ENCODE results near the gene DGKI. TPM values are rescaled to one million over a fixed set of nuclear protein-coding genes. Genes with fewer than 3 reads are reported as not detected.

Gene DGKI
- total RNA-seq, 3 donors from 2014 or later: 0.36 to 1.4 (median 0.46) TPM

DNA sequence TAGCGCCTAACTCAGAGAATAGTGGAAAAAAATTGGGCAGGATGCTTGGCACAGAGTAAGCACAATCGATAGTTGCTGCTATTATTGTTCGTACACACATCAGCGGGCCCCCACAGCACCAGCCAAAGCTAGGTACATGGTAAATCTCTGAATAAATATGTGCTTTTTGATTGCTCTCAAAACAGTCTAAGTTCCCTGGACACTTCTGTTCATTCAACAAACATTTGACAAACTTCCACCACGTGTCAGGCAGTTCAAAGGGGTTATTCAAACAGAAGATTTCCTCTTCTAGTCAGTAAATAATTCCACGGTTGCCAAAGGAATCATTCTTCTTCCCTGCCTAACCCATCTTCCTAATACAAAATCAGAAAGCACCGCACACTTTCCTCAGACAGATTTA lies 150.8 kb downstream of the DGKI start:
- no peaks in the 10 kb centered on the region for H3K9me3 ChIP-seq
- no peaks in the 10 kb centered on the region for H3K36me3 ChIP-seq (ENCODE audit: low read depth)
- DNase-seq (no peak), ATAC-seq (no peak)
- H3K4me3 ChIP-seq: no peak overlapping the region
- no peaks in the 10 kb centered on the region for H3K4me1 ChIP-seq (ENCODE audit: low read depth)
- TF ChIP-seq, protein P1, sequence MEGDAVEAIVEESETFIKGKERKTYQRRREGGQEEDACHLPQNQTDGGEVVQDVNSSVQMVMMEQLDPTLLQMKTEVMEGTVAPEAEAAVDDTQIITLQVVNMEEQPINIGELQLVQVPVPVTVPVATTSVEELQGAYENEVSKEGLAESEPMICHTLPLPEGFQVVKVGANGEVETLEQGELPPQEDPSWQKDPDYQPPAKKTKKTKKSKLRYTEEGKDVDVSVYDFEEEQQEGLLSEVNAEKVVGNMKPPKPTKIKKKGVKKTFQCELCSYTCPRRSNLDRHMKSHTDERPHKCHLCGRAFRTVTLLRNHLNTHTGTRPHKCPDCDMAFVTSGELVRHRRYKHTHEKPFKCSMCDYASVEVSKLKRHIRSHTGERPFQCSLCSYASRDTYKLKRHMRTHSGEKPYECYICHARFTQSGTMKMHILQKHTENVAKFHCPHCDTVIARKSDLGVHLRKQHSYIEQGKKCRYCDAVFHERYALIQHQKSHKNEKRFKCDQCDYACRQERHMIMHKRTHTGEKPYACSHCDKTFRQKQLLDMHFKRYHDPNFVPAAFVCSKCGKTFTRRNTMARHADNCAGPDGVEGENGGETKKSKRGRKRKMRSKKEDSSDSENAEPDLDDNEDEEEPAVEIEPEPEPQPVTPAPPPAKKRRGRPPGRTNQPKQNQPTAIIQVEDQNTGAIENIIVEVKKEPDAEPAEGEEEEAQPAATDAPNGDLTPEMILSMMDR (IDR thresholded peaks at IDR 0.05): no peak
- intact Hi-C loops (cut with DNase I, micrococcal nuclease): no loop called here

DNA sequence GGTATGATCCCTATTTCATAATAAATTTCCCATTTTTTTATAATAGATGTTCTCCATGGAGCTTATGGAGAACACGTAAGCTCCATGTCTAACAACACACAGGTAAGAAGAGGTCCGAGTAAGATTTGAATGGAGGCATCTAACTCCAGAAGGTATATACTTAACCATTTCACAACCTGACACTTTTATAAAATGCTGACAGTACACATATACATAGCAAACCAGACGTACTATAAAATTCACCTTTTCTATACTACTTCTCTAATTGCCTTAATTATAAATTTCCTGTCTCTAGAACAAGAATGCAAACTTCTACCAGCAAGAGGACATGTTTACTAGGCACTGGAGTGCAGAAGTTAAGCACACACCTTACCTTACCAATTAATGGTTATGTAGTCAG lies 151.3 kb downstream of the DGKI start:
- H3K4me3 ChIP-seq: no peak overlapping the region
- TF ChIP-seq, protein P1 (IDR thresholded peaks at IDR 0.05): no peak
- no peaks in the 10 kb centered on the region for H3K36me3 ChIP-seq (ENCODE audit: low read depth)
- H3K9me3 ChIP-seq: no peaks in the 10 kb centered on the region
- ATAC-seq (no peak), DNase-seq (no peak)
- no peaks in the 10 kb centered on the region for H3K4me1 ChIP-seq (ENCODE audit: low read depth)
- intact Hi-C loops (cut with DNase I, micrococcal nuclease): no loop called here

DNA sequence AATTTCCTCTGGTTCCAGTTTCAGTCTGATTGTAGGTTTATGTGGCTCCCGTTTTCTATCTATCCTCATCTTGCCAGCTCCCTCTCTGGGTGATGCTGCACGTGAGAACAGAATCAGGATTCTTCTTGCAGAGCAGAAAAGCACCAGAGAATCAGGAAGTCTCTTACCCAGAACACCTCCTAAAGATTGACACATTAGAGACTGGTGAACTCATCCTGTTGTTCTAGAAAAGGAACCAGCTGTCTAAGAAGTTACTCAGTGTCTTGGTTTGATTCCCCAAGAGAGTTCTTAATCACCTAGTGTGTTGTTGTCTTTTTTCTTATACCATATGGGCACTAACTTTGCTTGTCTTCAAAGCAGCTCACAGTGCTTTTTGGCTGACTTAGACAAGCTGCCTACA lies 152.4 kb downstream of the DGKI start:
- TF ChIP-seq, protein P1 (IDR thresholded peaks at IDR 0.05): no peak
- H3K9me3 ChIP-seq: no peaks in the 10 kb centered on the region
- no peak overlapping the region for H3K4me3 ChIP-seq
- DNase-seq (no peak), ATAC-seq (no peak)
- H3K4me1 ChIP-seq (ENCODE audit: low read depth): no peaks in the 10 kb centered on the region
- H3K36me3 ChIP-seq (ENCODE audit: low read depth): no peaks in the 10 kb centered on the region
- intact Hi-C loops (cut with DNase I, micrococcal nuclease): no loop called here

DNA sequence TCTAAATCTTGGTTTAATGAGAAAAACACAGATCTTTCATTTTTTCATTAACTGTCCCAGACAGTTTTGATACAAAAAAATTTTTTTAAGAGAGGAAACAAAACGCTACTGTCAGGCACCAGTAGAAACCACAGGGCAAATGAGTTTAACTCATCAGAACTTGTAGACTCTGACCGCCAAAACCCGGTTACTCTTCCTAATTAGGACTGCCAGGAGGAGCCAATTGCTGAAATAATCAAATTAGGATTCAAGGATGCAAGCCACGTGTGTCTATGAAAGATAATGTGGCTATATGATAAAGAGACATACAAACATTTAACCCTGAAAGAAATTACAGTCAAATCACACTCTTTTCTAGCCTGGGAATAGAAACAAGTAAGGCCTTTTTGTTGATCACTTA lies 154.4 kb downstream of the DGKI start:
- H3K4me3 ChIP-seq: no peak overlapping the region
- ATAC-seq (no peak), DNase-seq (no peak)
- intact Hi-C loops (cut with DNase I, micrococcal nuclease): no loop called here
- TF ChIP-seq, protein P1 (IDR thresholded peaks at IDR 0.05): no peak
- no peaks in the 10 kb centered on the region for H3K36me3 ChIP-seq (ENCODE audit: low read depth)
- no peaks in the 10 kb centered on the region for H3K4me1 ChIP-seq (ENCODE audit: low read depth)
- no peaks in the 10 kb centered on the region for H3K9me3 ChIP-seq

DNA sequence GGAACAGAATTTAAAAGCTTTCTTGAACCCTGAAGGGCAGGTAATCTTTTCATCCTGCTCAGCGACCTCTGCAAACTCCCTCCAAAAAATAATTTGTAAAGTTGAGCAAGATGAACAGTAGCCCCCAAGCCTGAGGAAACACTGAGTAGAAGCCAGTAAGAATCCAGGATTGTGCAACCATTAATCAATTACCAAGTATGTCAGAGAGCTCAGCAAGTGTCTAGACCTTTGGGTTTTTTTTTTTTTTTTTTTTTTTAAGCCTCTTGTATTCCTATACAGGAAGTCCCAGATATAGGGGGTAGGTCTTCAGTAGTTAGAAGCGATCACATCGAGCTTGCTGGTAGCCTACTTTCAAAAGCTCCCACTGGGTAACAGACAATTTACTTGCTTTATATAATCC lies 155.2 kb downstream of the DGKI start:
- TF ChIP-seq, protein P1 (IDR thresholded peaks at IDR 0.05): no peak
- intact Hi-C loops (cut with DNase I, micrococcal nuclease): no loop called here
- H3K36me3 ChIP-seq (ENCODE audit: low read depth): no peaks in the 10 kb centered on the region
- no peaks in the 10 kb centered on the region for H3K9me3 ChIP-seq
- no peak for DNase-seq
- no peaks in the 10 kb centered on the region for H3K4me1 ChIP-seq (ENCODE audit: low read depth)
- no peak for ATAC-seq
- no peak overlapping the region for H3K4me3 ChIP-seq

DNA sequence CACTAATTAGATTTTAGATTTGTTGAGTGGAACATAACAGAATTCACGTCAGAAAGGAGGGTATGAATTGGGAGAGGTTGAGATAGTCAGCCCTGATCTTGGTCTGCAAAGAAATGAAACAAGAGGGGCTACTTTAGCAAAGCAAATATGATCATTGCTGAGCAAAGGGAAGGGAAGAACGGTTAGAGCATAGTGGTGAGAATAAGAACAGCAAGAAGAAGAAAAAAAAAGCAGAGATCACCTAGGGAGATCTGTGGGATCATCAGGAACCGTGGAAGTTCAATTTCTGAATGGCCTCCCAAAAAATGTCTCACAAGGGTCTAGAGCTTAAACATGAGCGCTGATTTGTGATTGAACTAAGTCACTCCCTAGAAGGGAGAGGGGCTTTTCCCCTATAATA lies 156.1 kb downstream of the DGKI start:
- TF ChIP-seq, protein P1 (IDR thresholded peaks at IDR 0.05): no peak
- no peaks in the 10 kb centered on the region for H3K4me1 ChIP-seq (ENCODE audit: low read depth)
- H3K4me3 ChIP-seq: no peak overlapping the region
- ATAC-seq (no peak), DNase-seq (no peak)
- no peaks in the 10 kb centered on the region for H3K9me3 ChIP-seq
- H3K36me3 ChIP-seq (ENCODE audit: low read depth): no peaks in the 10 kb centered on the region
- intact Hi-C loops (cut with DNase I, micrococcal nuclease): no loop called here
